ENCODE data around the gene PRKN.

DNA sequence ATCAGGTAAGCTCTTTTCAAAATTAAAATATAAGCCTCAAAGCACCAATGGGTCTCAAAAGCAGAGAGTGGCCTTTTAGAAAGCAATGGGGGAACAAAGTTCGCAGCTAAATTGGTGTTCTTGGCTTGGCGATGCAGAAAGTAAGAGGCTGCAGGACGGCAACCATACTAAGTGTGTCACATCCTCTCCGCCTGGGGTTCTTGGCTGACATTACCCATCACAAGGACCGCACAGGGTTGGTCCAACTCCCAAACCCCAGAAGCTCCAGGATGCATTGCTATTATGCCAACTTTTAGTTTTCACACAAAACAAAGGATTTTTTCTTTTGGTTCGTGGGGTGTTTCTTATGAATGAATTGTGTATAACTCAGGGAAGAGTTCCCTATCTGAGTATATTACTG lies 124.8 kb downstream of the PRKN start:
- TF ChIP-seq, protein P1, sequence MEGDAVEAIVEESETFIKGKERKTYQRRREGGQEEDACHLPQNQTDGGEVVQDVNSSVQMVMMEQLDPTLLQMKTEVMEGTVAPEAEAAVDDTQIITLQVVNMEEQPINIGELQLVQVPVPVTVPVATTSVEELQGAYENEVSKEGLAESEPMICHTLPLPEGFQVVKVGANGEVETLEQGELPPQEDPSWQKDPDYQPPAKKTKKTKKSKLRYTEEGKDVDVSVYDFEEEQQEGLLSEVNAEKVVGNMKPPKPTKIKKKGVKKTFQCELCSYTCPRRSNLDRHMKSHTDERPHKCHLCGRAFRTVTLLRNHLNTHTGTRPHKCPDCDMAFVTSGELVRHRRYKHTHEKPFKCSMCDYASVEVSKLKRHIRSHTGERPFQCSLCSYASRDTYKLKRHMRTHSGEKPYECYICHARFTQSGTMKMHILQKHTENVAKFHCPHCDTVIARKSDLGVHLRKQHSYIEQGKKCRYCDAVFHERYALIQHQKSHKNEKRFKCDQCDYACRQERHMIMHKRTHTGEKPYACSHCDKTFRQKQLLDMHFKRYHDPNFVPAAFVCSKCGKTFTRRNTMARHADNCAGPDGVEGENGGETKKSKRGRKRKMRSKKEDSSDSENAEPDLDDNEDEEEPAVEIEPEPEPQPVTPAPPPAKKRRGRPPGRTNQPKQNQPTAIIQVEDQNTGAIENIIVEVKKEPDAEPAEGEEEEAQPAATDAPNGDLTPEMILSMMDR (tag by site-specific recombination; IDR thresholded peaks at IDR 0.05), result no peak
- TF ChIP-seq, protein P2, sequence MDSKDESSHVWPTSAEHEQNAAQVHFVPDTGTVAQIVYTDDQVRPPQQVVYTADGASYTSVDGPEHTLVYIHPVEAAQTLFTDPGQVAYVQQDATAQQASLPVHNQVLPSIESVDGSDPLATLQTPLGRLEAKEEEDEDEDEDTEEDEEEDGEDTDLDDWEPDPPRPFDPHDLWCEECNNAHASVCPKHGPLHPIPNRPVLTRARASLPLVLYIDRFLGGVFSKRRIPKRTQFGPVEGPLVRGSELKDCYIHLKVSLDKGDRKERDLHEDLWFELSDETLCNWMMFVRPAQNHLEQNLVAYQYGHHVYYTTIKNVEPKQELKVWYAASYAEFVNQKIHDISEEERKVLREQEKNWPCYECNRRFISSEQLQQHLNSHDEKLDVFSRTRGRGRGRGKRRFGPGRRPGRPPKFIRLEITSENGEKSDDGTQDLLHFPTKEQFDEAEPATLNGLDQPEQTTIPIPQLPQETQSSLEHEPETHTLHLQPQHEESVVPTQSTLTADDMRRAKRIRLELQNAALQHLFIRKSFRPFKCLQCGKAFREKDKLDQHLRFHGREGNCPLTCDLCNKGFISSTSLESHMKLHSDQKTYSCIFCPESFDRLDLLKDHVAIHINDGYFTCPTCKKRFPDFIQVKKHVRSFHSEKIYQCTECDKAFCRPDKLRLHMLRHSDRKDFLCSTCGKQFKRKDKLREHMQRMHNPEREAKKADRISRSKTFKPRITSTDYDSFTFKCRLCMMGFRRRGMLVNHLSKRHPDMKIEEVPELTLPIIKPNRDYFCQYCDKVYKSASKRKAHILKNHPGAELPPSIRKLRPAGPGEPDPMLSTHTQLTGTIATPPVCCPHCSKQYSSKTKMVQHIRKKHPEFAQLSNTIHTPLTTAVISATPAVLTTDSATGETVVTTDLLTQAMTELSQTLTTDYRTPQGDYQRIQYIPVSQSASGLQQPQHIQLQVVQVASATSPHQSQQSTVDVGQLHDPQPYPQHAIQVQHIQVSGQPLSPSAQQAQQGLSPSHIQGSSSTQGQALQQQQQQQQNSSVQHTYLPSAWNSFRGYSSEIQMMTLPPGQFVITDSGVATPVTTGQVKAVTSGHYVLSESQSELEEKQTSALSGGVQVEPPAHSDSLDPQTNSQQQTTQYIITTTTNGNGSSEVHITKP (tag by site-specific recombination; IDR thresholded peaks at IDR 0.05), result no peak
- TF ChIP-seq ZNF571 (tag by site-specific recombination; IDR thresholded peaks at IDR 0.05) (no peak), ZNF670 (tag by site-specific recombination; IDR thresholded peaks at IDR 0.05; ENCODE audit: low read depth) (no peak), ZNF157 (tag by site-specific recombination; IDR thresholded peaks at IDR 0.05) (no peak), ZNF292 (tag by site-specific recombination; IDR thresholded peaks at IDR 0.05; ENCODE audit: borderline replicate concordance, low read depth) (no peak), ZNF223 (tag by site-specific recombination; IDR thresholded peaks at IDR 0.05) (no peak), ZNF335 (tag by site-specific recombination; conservative IDR thresholded peaks at IDR 0.05) (no peak), ZNF302 (tag by site-specific recombination; IDR thresholded peaks at IDR 0.05; ENCODE audit: low read depth) (no peak), GFI1B (tag by site-specific recombination; IDR thresholded peaks at IDR 0.05) (no peak)
- TF ChIP-seq, protein P3, sequence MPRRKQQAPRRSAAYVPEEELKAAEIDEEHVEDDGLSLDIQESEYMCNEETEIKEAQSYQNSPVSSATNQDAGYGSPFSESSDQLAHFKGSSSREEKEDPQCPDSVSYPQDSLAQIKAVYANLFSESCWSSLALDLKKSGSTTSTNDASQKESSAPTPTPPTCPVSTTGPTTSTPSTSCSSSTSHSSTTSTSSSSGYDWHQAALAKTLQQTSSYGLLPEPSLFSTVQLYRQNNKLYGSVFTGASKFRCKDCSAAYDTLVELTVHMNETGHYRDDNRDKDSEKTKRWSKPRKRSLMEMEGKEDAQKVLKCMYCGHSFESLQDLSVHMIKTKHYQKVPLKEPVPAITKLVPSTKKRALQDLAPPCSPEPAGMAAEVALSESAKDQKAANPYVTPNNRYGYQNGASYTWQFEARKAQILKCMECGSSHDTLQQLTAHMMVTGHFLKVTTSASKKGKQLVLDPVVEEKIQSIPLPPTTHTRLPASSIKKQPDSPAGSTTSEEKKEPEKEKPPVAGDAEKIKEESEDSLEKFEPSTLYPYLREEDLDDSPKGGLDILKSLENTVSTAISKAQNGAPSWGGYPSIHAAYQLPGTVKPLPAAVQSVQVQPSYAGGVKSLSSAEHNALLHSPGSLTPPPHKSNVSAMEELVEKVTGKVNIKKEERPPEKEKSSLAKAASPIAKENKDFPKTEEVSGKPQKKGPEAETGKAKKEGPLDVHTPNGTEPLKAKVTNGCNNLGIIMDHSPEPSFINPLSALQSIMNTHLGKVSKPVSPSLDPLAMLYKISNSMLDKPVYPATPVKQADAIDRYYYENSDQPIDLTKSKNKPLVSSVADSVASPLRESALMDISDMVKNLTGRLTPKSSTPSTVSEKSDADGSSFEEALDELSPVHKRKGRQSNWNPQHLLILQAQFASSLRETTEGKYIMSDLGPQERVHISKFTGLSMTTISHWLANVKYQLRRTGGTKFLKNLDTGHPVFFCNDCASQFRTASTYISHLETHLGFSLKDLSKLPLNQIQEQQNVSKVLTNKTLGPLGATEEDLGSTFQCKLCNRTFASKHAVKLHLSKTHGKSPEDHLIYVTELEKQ (tag by site-specific recombination; IDR thresholded peaks at IDR 0.05; ENCODE audit: borderline replicate concordance), result no peak
- TF ChIP-seq, protein P4, sequence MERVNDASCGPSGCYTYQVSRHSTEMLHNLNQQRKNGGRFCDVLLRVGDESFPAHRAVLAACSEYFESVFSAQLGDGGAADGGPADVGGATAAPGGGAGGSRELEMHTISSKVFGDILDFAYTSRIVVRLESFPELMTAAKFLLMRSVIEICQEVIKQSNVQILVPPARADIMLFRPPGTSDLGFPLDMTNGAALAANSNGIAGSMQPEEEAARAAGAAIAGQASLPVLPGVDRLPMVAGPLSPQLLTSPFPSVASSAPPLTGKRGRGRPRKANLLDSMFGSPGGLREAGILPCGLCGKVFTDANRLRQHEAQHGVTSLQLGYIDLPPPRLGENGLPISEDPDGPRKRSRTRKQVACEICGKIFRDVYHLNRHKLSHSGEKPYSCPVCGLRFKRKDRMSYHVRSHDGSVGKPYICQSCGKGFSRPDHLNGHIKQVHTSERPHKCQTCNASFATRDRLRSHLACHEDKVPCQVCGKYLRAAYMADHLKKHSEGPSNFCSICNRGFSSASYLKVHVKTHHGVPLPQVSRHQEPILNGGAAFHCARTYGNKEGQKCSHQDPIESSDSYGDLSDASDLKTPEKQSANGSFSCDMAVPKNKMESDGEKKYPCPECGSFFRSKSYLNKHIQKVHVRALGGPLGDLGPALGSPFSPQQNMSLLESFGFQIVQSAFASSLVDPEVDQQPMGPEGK (tag by site-specific recombination; IDR thresholded peaks at IDR 0.05), result no peak
